Measurements from ENCODE around the gene HRC.
A peak's percentile ranks its signal among the peaks of the same experiment; 100 is the strongest.
"Not testable (repeated sequence)": the region's sequence is repeated elsewhere in the genome, so short reads cannot be mapped to it uniquely, and the experiment has no call there.

Gene HRC

GRCh38 chr19:49182010-49182847 lies 27.0 kb upstream of the HRC start:
- not testable (repeated sequence) for H3K9ac ChIP-seq (ENCODE audit: low read depth, low read length, poor library complexity); H2BK120ac ChIP-seq (ENCODE audit: low read depth, low read length); H3K9me3 ChIP-seq (replicated peaks in 1 of 2; ENCODE audit: control insufficient read depth in 2 of 2, insufficient read depth in 1 of 2, low read depth in 1 of 2, low read length in 2 of 2); H2BK12ac ChIP-seq (ENCODE audit: low read length); H4K8ac ChIP-seq (ENCODE audit: low read depth, low read length); H2AK5ac ChIP-seq (ENCODE audit: low read depth, low read length); H3K27ac ChIP-seq (replicated peaks; ENCODE audit: low read length); H3K79me1 ChIP-seq (ENCODE audit: low read depth, low read length); H3K18ac ChIP-seq (ENCODE audit: low read length); H3K27me3 ChIP-seq (ENCODE audit: control insufficient read depth in 3 of 3, insufficient read depth in 3 of 3, low read depth in 1 of 3, low read length in 3 of 3); H2AFZ ChIP-seq (ENCODE audit: low read length); H3K4me2 ChIP-seq (ENCODE audit: insufficient read depth, low read length, poor library complexity, severe bottlenecking); H3K4me3 ChIP-seq (ENCODE audit: low read length in 2 of 2); H4K91ac ChIP-seq (ENCODE audit: low read depth, low read length, poor library complexity); DNase-seq (ENCODE audit: low spot score); H2BK15ac ChIP-seq (ENCODE audit: low read length); H3K14ac ChIP-seq (ENCODE audit: low read length); H3K4me1 ChIP-seq (ENCODE audit: control insufficient read depth in 2 of 2, insufficient read depth in 1 of 2, low read depth in 1 of 2, low read length in 2 of 2)
- 100% methylated on average over 1 of the region's 20 CpGs; no CpG with 5 or more reads in 1 of the 2 donors for WGBS, 2 donors (ENCODE audit: extremely low coverage in 2 of 2, insufficient read length in 2 of 2, insufficient replicate concordance in 1 of 2)
- H3K23ac ChIP-seq (ENCODE audit: low read depth, low read length, poor library complexity) = peak overlapping the region; percentile 73
- H2BK5ac ChIP-seq (ENCODE audit: low read length) = peak overlapping the region; percentile 75
- H3K4ac ChIP-seq (ENCODE audit: low read length) = peak overlapping the region; percentile 10
- H3K36me3 ChIP-seq (replicated peaks in 1 of 2; ENCODE audit: control insufficient read depth in 2 of 2, insufficient read depth in 2 of 2, low read length in 2 of 2) = peaks cover 0 to 78% of the 10 kb centered on the region in 2 donors

DNA sequence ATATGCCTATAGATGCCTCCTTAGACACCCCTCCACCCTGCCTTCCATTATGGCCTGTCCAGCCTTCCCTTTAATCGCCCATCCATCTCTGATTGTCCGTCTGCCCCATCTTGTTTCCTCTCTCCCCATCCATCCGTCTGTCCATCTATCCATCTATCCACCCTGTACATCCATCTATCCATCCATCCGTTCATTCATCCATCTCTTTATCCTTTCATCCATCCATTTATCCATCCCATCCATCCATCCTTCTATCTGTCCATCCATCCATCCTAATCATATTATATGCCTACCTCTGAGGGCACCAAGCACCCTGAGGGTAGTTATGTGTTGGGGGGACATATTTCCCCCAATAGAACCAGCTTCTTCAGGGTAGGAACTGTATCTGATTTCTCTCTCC lies 25.5 kb upstream of the HRC start:
- Histone ChIP-seq H3K23ac (ENCODE audit: low read depth, low read length, poor library complexity) (no peak overlapping the region), H2BK5ac (ENCODE audit: low read length) (no peak overlapping the region), H3K79me1 (ENCODE audit: low read depth, low read length) (peaks cover 2% of the 10 kb centered on the region), H3K9me3 (replicated peaks in 1 of 2; ENCODE audit: control insufficient read depth in 2 of 2, insufficient read depth in 1 of 2, low read depth in 1 of 2, low read length in 2 of 2) (peaks cover 2 to 4% of the 10 kb centered on the region in 2 donors), H3K4me1 (ENCODE audit: control insufficient read depth in 2 of 2, insufficient read depth in 1 of 2, low read depth in 1 of 2, low read length in 2 of 2) (no peaks in the 10 kb centered on the region), H2BK120ac (ENCODE audit: low read depth, low read length) (no peak overlapping the region), H3K27me3 (ENCODE audit: control insufficient read depth in 3 of 3, insufficient read depth in 3 of 3, low read depth in 1 of 3, low read length in 3 of 3) (no peaks in the 10 kb centered on the region), H3K4me3 (ENCODE audit: low read length in 2 of 2) (no peak overlapping the region), H2BK12ac (ENCODE audit: low read length) (no peak overlapping the region), H3K4ac (ENCODE audit: low read length) (no peak overlapping the region), H3K14ac (ENCODE audit: low read length) (no peak overlapping the region), H3K27ac (replicated peaks; ENCODE audit: low read length) (no peak overlapping the region), H3K9ac (ENCODE audit: low read depth, low read length, poor library complexity) (no peak overlapping the region), H2BK15ac (ENCODE audit: low read length) (no peak overlapping the region), H3K4me2 (ENCODE audit: insufficient read depth, low read length, poor library complexity, severe bottlenecking) (no peak overlapping the region), H2AK5ac (ENCODE audit: low read depth, low read length) (no peak overlapping the region), H4K8ac (ENCODE audit: low read depth, low read length) (no peak overlapping the region), H4K91ac (ENCODE audit: low read depth, low read length, poor library complexity) (no peak overlapping the region), H2AFZ (ENCODE audit: low read length) (no peak overlapping the region), H3K18ac (ENCODE audit: low read length) (no peak overlapping the region), H3K36me3 (replicated peaks in 1 of 2; ENCODE audit: control insufficient read depth in 2 of 2, insufficient read depth in 2 of 2, low read length in 2 of 2) (peaks cover 0 to 75% of the 10 kb centered on the region in 2 donors)
- DNase-seq (ENCODE audit: low spot score) = no peak
- WGBS, 2 donors (ENCODE audit: extremely low coverage in 2 of 2, insufficient read length in 2 of 2, insufficient replicate concordance in 1 of 2) = 100% methylated on average over 1 of the region's 4 CpGs; no CpG with 5 or more reads in 1 of the 2 donors

DNA sequence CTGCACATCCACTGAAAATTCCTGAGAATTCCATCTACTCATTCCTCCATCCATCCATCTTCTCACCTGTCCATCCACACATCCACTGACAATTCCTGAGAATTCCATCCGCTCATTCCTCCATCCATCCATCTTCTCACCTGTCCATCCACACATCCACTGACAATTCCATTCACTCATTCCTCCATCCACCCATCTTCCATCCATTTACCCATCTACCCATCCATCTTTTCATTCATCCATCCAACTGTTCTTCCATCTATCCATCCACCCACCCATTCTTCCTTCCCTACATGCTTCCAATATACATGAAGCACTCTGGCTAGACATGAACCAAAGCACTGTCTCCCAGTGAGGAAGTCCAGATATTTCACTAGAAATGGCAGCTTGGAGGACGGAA lies 18.0 kb upstream of the HRC start:
- H3K9ac ChIP-seq (ENCODE audit: low read depth, low read length, poor library complexity) = no peak overlapping the region
- DNase-seq (ENCODE audit: low spot score) = no peak
- no peak overlapping the region for H2BK5ac ChIP-seq (ENCODE audit: low read length)
- WGBS, 2 donors (ENCODE audit: extremely low coverage in 2 of 2, insufficient read length in 2 of 2, insufficient replicate concordance in 1 of 2) = no CpG with 5 or more reads among the region's 2 CpGs
- no peak overlapping the region for H3K18ac ChIP-seq (ENCODE audit: low read length)
- no peak overlapping the region for H4K8ac ChIP-seq (ENCODE audit: low read depth, low read length)
- no peak overlapping the region for H2AK5ac ChIP-seq (ENCODE audit: low read depth, low read length)
- H4K91ac ChIP-seq (ENCODE audit: low read depth, low read length, poor library complexity) = no peak overlapping the region
- H3K27me3 ChIP-seq (ENCODE audit: control insufficient read depth in 3 of 3, insufficient read depth in 3 of 3, low read depth in 1 of 3, low read length in 3 of 3) = no peaks in the 10 kb centered on the region
- H2BK12ac ChIP-seq (ENCODE audit: low read length) = no peak overlapping the region
- H3K23ac ChIP-seq (ENCODE audit: low read depth, low read length, poor library complexity) = no peak overlapping the region
- peaks cover 2 to 85% of the 10 kb centered on the region in 2 donors for H3K36me3 ChIP-seq (replicated peaks in 1 of 2; ENCODE audit: control insufficient read depth in 2 of 2, insufficient read depth in 2 of 2, low read length in 2 of 2)
- no peak overlapping the region for H2AFZ ChIP-seq (ENCODE audit: low read length)
- H2BK15ac ChIP-seq (ENCODE audit: low read length) = no peak overlapping the region
- no peak overlapping the region for H2BK120ac ChIP-seq (ENCODE audit: low read depth, low read length)
- H3K4me1 ChIP-seq (ENCODE audit: control insufficient read depth in 2 of 2, insufficient read depth in 1 of 2, low read depth in 1 of 2, low read length in 2 of 2) = no peaks in the 10 kb centered on the region
- no peak overlapping the region for H3K4ac ChIP-seq (ENCODE audit: low read length)
- no peak overlapping the region for H3K4me3 ChIP-seq (ENCODE audit: low read length in 2 of 2)
- no peaks in the 10 kb centered on the region for H3K79me1 ChIP-seq (ENCODE audit: low read depth, low read length)
- no peak overlapping the region for H3K4me2 ChIP-seq (ENCODE audit: insufficient read depth, low read length, poor library complexity, severe bottlenecking)
- H3K9me3 ChIP-seq (replicated peaks in 1 of 2; ENCODE audit: control insufficient read depth in 2 of 2, insufficient read depth in 1 of 2, low read depth in 1 of 2, low read length in 2 of 2) = no peaks in the 10 kb centered on the region
- H3K14ac ChIP-seq (ENCODE audit: low read length) = no peak overlapping the region
- no peak overlapping the region for H3K27ac ChIP-seq (replicated peaks; ENCODE audit: low read length)

DNA sequence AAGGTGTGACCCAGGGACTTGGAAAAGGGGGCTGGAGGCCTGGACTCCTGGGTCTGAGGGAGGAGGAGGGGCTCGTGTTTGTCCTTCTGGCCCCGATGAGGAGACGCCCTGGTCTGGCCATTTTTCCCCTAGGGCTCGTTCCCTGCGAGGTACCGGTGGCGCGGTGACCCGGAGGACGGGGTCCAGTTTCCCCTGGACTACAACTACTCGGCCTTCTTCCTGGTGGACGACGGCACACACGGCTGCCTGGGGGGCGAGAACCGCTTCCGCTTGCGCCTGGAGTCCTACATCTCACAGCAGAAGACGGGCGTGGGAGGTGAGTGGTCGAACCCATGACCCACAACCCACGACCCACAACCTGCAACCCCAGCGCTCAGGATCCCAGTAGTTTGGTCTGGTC lies 13.2 kb upstream of the HRC start:
- WGBS, 2 donors (ENCODE audit: extremely low coverage in 2 of 2, insufficient read length in 2 of 2, insufficient replicate concordance in 1 of 2) = no CpG with 5 or more reads among the region's 23 CpGs

More for the DNA sequence above, 13.2 kb upstream of the HRC start:
- no peak overlapping the region for H3K4me3 ChIP-seq (ENCODE audit: low read length in 2 of 2)
- peaks cover 2 to 73% of the 10 kb centered on the region in 2 donors for H3K36me3 ChIP-seq (replicated peaks in 1 of 2; ENCODE audit: control insufficient read depth in 2 of 2, insufficient read depth in 2 of 2, low read length in 2 of 2)
- H4K91ac ChIP-seq (ENCODE audit: low read depth, low read length, poor library complexity) = no peak overlapping the region
- no peak overlapping the region for H3K18ac ChIP-seq (ENCODE audit: low read length)
- no peak overlapping the region for H2BK120ac ChIP-seq (ENCODE audit: low read depth, low read length)
- no peaks in the 10 kb centered on the region for H3K9me3 ChIP-seq (replicated peaks in 1 of 2; ENCODE audit: control insufficient read depth in 2 of 2, insufficient read depth in 1 of 2, low read depth in 1 of 2, low read length in 2 of 2)
- H3K4ac ChIP-seq (ENCODE audit: low read length) = no peak overlapping the region
- H2BK12ac ChIP-seq (ENCODE audit: low read length) = no peak overlapping the region
- no peak overlapping the region for H3K9ac ChIP-seq (ENCODE audit: low read depth, low read length, poor library complexity)
- no peak overlapping the region for H2BK5ac ChIP-seq (ENCODE audit: low read length)
- H3K4me1 ChIP-seq (ENCODE audit: control insufficient read depth in 2 of 2, insufficient read depth in 1 of 2, low read depth in 1 of 2, low read length in 2 of 2) = peaks cover 0 to 7% of the 10 kb centered on the region in 2 donors
- no peak overlapping the region for H3K14ac ChIP-seq (ENCODE audit: low read length)
- no peak overlapping the region for H3K4me2 ChIP-seq (ENCODE audit: insufficient read depth, low read length, poor library complexity, severe bottlenecking)
- no peak overlapping the region for H4K8ac ChIP-seq (ENCODE audit: low read depth, low read length)
- no peaks in the 10 kb centered on the region for H3K79me1 ChIP-seq (ENCODE audit: low read depth, low read length)
- no peak overlapping the region for H2AFZ ChIP-seq (ENCODE audit: low read length)
- no peak overlapping the region for H3K23ac ChIP-seq (ENCODE audit: low read depth, low read length, poor library complexity)
- no peak overlapping the region for H2AK5ac ChIP-seq (ENCODE audit: low read depth, low read length)
- peaks cover 0 to 3% (median 0%) of the 10 kb centered on the region in 3 experiments for H3K27me3 ChIP-seq (ENCODE audit: control insufficient read depth in 3 of 3, insufficient read depth in 3 of 3, low read depth in 1 of 3, low read length in 3 of 3)
- no peak overlapping the region for H3K27ac ChIP-seq (replicated peaks; ENCODE audit: low read length)
- no peak for DNase-seq (ENCODE audit: low spot score)
- no peak overlapping the region for H2BK15ac ChIP-seq (ENCODE audit: low read length)

Measured in neuronal stem cell (in vitro differentiated cells).